GM23338 (cell line): Measurements from ENCODE around the gene CEACAM3. TPM values are rescaled to one million over a fixed set of nuclear protein-coding genes. Genes with fewer than 3 reads are reported as not detected.

Source experiments
- ATAC-seq: fragments of 200-7000 bp; cut with Tn5 transposase; 3 replicates; pipeline ENCODE4 v1.9.1; 2020
- DNase-seq: peaks from one replicate; pipeline ENCODE4 v3.0.0-alpha.2; 2015; ENCODE audit warnings: low spot score
- H2AFZ ChIP-seq: fragments of 200-600 bp; sonication (generic); 2 replicates; pipeline ENCODE4 v1.8.0; 2016; ENCODE audit warnings: antibody characterized with exemption, mild to moderate bottlenecking, moderate library complexity
- H3F3A ChIP-seq: fragments of 200-600 bp; sonication (generic); replicated peaks from 2 replicates; pipeline ENCODE4 v1.8.0; 2017; ENCODE audit warnings: antibody characterized with exemption, mixed run types, low read depth
- H3K27ac ChIP-seq: fragments of 200-600 bp; sonication (generic); 2 replicates; pipeline ENCODE4 v1.6.1; 2016; ENCODE audit warnings: low read depth
- H3K27me3 ChIP-seq: fragments of 200-600 bp; sonication (generic); 2 replicates; pipeline ENCODE4 v1.8.0; 2016; ENCODE audit warnings: mild to moderate bottlenecking, mixed run types, moderate library complexity; ENCODE audit not compliant: insufficient read depth
- H3K36me3 ChIP-seq: fragments of 200-600 bp; sonication (generic); 2 replicates; pipeline ENCODE4 v1.8.0; 2016; ENCODE audit warnings: mild to moderate bottlenecking; ENCODE audit not compliant: insufficient read depth
- H3K4me1 ChIP-seq: fragments of 200-600 bp; sonication (generic); 2 replicates; pipeline ENCODE4 v1.8.0; 2016; ENCODE audit warnings: mild to moderate bottlenecking, moderate library complexity; ENCODE audit not compliant: insufficient read depth
- H3K4me2 ChIP-seq: fragments of 200-600 bp; sonication (generic); 2 replicates; pipeline ENCODE4 v1.7.1; 2017; ENCODE audit warnings: mixed run types
- H3K4me3 ChIP-seq: fragments of 200-600 bp; sonication (generic); 2 replicates; pipeline ENCODE4 v1.6.1; 2016; ENCODE audit warnings: mixed run types
- H3K79me2 ChIP-seq: fragments of 200-600 bp; sonication (generic); replicated peaks from 2 replicates; pipeline ENCODE4 v1.8.0; 2017; ENCODE audit warnings: mild to moderate bottlenecking; ENCODE audit not compliant: insufficient read depth
- H3K9me2 ChIP-seq: fragments of 200-600 bp; sonication (generic); 2 replicates; pipeline ENCODE4 v1.8.0; 2017; ENCODE audit not compliant: insufficient read depth
- H4K20me1 ChIP-seq: fragments of 200-600 bp; sonication (generic); replicated peaks from 2 replicates; pipeline ENCODE4 v1.8.0; 2017; ENCODE audit warnings: mild to moderate bottlenecking; ENCODE audit not compliant: insufficient read depth
- H3K27ac Mint-ChIP-seq: 2 replicates; pipeline ENCODE4 v1.8.0; 2020; ENCODE audit warnings: inconsistent platforms, mild to moderate bottlenecking, moderate library complexity, mixed read lengths
- H3K27me3 Mint-ChIP-seq: 3 replicates; pipeline ENCODE4 v1.8.0; 2022; ENCODE audit warnings: low read depth, mild to moderate bottlenecking, moderate library complexity, mixed read lengths, inconsistent platforms; ENCODE audit not compliant: insufficient read depth, poor library complexity
- H3K36me3 Mint-ChIP-seq: 3 replicates; pipeline ENCODE4 v1.8.0; 2021; ENCODE audit warnings: low read depth, mild to moderate bottlenecking, inconsistent platforms, moderate library complexity, mixed read lengths
- H3K4me1 Mint-ChIP-seq: 3 replicates; pipeline ENCODE4 v1.8.0; 2020; ENCODE audit warnings: mild to moderate bottlenecking, inconsistent platforms, mixed read lengths
- H3K4me3 Mint-ChIP-seq: 3 replicates; pipeline ENCODE4 v1.8.0; 2021; ENCODE audit warnings: moderate library complexity, mild to moderate bottlenecking, inconsistent platforms, mixed read lengths
- H3K9me3 Mint-ChIP-seq: 3 replicates; pipeline ENCODE4 v1.8.0; 2020; ENCODE audit warnings: moderate library complexity, mild to moderate bottlenecking, inconsistent platforms, mixed read lengths
- CREB1 ChIP-seq: fragments of 250-450 bp; sonication (Bioruptor Pico); IDR thresholded peaks from 2 replicates; pipeline ENCODE4 v1.5.0; 2020; ENCODE audit warnings: low read depth, mild to moderate bottlenecking, moderate library complexity
- EZH2 ChIP-seq: fragments of 200-600 bp; sonication (generic); IDR thresholded peaks from one replicate; pipeline ENCODE4 v1.8.0; 2017; ENCODE audit warnings: antibody characterized with exemption, mild to moderate bottlenecking, low read depth; ENCODE audit not compliant: unreplicated experiment
- EZH2phosphoT487 ChIP-seq: fragments of 200-600 bp; sonication (generic); IDR thresholded peaks from one replicate; pipeline ENCODE4 v1.8.1; 2018; ENCODE audit warnings: antibody characterized with exemption; ENCODE audit not compliant: unreplicated experiment
- JUNB ChIP-seq: IDR thresholded peaks from one replicate; pipeline ENCODE4 v1.6.1; 2016; ENCODE audit warnings: antibody characterized with exemption; ENCODE audit not compliant: unreplicated experiment
- NANOG ChIP-seq: IDR thresholded peaks from 2 replicates; pipeline ENCODE4 v1.6.1; 2016; ENCODE audit warnings: antibody characterized with exemption, borderline replicate concordance
- POLR2AphosphoS5 ChIP-seq: IDR thresholded peaks from 2 replicates; pipeline ENCODE4 v1.6.1; 2016; ENCODE audit warnings: antibody characterized with exemption, low read depth
- STAT1 ChIP-seq: IDR thresholded peaks from one replicate; pipeline ENCODE4 v1.6.1; 2016; ENCODE audit warnings: antibody characterized with exemption; ENCODE audit not compliant: unreplicated experiment
- ZNF114 ChIP-seq: fragments of 250-450 bp; sonication (Bioruptor Pico); IDR thresholded peaks from 2 replicates; pipeline ENCODE4 v1.5.0; 2020; ENCODE audit warnings: mild to moderate bottlenecking, moderate library complexity
- ZNF331 ChIP-seq: fragments of 250-450 bp; sonication (Bioruptor Pico); IDR thresholded peaks from 2 replicates; pipeline ENCODE4 v1.5.0; 2020; ENCODE audit warnings: low read depth, mild to moderate bottlenecking, moderate library complexity
- polyA plus RNA-seq: library from polyadenylated mRNA; unstranded; fragments of >200 nt; fragmentation: Nextera tagmentation; extraction: Ambion mirVana; gene quantifications from 2 replicates; pipeline ENCODE4 v1.2.1, GENCODE V29; 2016
- total RNA-seq: library from RNA; depleted of rRNA; stranded (reverse); fragments of >200 nt; shearing (Covaris generic); gene quantifications from 2 replicates; pipeline ENCODE4 v1.2.3, GENCODE V29; 2014
- TF ChIP-seq, protein P1 (sequence below): IDR thresholded peaks from one replicate; pipeline ENCODE4 v1.6.1; 2018; ENCODE audit warnings: antibody characterized with exemption; ENCODE audit not compliant: unreplicated experiment
- TF ChIP-seq, protein P2 (sequence below), 2 experiments: fragments of 200-600 bp in 1 of 2; sonication (generic) in 1 of 2; conservative IDR thresholded peaks; 2 replicates each; pipeline versions ENCODE4 v1.5.1 to v1.6.1; 2016 to 2017; ENCODE audit warnings: antibody characterized with exemption in 2 of 2, low read depth in 2 of 2, mild to moderate bottlenecking in 2 of 2, moderate library complexity in 1 of 2
- TF ChIP-seq, protein P3 (sequence below): IDR thresholded peaks from 2 replicates; pipeline ENCODE4 v1.6.1; 2016; ENCODE audit warnings: antibody characterized with exemption
- TF ChIP-seq, protein P4 (sequence below): fragments of 250-450 bp; sonication (Bioruptor Pico); IDR thresholded peaks from 2 replicates; pipeline ENCODE4 v1.5.0; 2020; ENCODE audit warnings: mild to moderate bottlenecking, moderate library complexity

CEACAM3 gene
- total and polyA plus RNA-seq, 2 experiments from 2014 or later, result not detected

DNA sequence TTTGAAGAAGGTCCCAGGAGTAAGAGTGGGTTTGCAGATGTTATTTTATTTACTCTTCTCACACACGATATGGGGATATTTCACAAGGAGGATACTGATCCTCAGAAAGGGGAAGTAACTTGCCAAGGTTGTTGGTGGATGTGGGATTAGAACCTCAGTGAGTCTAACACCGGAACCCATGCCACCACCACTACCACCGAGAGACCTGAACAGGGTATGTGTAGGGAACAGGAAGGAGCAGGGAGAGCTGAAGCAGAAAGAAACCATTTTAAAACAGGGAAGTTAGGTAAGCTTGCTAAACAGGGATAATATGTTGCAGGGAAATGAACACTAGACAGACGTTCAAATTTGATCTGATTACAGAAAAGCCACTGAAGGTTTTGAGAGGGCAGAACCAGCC, 11.6 kb upstream of the CEACAM3 start:
- H3K4me1 Mint-ChIP-seq, result peaks cover 12% of the 10 kb centered on the region
- H3K79me2 ChIP-seq, result no peaks in the 10 kb centered on the region
- H3K9me3 Mint-ChIP-seq, result no peaks in the 10 kb centered on the region
- no peaks in the 10 kb centered on the region for H3K4me1 ChIP-seq
- H3K27ac ChIP-seq, result no peak overlapping the region
- TF ChIP-seq NANOG, result no peak
- TF ChIP-seq JUNB, result no peak
- TF ChIP-seq, protein P1, sequence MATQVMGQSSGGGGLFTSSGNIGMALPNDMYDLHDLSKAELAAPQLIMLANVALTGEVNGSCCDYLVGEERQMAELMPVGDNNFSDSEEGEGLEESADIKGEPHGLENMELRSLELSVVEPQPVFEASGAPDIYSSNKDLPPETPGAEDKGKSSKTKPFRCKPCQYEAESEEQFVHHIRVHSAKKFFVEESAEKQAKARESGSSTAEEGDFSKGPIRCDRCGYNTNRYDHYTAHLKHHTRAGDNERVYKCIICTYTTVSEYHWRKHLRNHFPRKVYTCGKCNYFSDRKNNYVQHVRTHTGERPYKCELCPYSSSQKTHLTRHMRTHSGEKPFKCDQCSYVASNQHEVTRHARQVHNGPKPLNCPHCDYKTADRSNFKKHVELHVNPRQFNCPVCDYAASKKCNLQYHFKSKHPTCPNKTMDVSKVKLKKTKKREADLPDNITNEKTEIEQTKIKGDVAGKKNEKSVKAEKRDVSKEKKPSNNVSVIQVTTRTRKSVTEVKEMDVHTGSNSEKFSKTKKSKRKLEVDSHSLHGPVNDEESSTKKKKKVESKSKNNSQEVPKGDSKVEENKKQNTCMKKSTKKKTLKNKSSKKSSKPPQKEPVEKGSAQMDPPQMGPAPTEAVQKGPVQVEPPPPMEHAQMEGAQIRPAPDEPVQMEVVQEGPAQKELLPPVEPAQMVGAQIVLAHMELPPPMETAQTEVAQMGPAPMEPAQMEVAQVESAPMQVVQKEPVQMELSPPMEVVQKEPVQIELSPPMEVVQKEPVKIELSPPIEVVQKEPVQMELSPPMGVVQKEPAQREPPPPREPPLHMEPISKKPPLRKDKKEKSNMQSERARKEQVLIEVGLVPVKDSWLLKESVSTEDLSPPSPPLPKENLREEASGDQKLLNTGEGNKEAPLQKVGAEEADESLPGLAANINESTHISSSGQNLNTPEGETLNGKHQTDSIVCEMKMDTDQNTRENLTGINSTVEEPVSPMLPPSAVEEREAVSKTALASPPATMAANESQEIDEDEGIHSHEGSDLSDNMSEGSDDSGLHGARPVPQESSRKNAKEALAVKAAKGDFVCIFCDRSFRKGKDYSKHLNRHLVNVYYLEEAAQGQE, result no peak
- no peak for TF ChIP-seq ZNF114
- TF ChIP-seq CREB1 (CRISPR knock-in tag), result no peak
- no peak for TF ChIP-seq STAT1
- TF ChIP-seq, protein P2, sequence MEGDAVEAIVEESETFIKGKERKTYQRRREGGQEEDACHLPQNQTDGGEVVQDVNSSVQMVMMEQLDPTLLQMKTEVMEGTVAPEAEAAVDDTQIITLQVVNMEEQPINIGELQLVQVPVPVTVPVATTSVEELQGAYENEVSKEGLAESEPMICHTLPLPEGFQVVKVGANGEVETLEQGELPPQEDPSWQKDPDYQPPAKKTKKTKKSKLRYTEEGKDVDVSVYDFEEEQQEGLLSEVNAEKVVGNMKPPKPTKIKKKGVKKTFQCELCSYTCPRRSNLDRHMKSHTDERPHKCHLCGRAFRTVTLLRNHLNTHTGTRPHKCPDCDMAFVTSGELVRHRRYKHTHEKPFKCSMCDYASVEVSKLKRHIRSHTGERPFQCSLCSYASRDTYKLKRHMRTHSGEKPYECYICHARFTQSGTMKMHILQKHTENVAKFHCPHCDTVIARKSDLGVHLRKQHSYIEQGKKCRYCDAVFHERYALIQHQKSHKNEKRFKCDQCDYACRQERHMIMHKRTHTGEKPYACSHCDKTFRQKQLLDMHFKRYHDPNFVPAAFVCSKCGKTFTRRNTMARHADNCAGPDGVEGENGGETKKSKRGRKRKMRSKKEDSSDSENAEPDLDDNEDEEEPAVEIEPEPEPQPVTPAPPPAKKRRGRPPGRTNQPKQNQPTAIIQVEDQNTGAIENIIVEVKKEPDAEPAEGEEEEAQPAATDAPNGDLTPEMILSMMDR (conservative IDR thresholded peaks at IDR 0.05; ENCODE audit: low read depth in 2 of 2), result no peak
- TF ChIP-seq EZH2phosphoT487, result no peak
- no peak for TF ChIP-seq EZH2
- TF ChIP-seq, protein P3, sequence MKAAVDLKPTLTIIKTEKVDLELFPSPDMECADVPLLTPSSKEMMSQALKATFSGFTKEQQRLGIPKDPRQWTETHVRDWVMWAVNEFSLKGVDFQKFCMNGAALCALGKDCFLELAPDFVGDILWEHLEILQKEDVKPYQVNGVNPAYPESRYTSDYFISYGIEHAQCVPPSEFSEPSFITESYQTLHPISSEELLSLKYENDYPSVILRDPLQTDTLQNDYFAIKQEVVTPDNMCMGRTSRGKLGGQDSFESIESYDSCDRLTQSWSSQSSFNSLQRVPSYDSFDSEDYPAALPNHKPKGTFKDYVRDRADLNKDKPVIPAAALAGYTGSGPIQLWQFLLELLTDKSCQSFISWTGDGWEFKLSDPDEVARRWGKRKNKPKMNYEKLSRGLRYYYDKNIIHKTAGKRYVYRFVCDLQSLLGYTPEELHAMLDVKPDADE, result no peak
- TF ChIP-seq, protein P4, sequence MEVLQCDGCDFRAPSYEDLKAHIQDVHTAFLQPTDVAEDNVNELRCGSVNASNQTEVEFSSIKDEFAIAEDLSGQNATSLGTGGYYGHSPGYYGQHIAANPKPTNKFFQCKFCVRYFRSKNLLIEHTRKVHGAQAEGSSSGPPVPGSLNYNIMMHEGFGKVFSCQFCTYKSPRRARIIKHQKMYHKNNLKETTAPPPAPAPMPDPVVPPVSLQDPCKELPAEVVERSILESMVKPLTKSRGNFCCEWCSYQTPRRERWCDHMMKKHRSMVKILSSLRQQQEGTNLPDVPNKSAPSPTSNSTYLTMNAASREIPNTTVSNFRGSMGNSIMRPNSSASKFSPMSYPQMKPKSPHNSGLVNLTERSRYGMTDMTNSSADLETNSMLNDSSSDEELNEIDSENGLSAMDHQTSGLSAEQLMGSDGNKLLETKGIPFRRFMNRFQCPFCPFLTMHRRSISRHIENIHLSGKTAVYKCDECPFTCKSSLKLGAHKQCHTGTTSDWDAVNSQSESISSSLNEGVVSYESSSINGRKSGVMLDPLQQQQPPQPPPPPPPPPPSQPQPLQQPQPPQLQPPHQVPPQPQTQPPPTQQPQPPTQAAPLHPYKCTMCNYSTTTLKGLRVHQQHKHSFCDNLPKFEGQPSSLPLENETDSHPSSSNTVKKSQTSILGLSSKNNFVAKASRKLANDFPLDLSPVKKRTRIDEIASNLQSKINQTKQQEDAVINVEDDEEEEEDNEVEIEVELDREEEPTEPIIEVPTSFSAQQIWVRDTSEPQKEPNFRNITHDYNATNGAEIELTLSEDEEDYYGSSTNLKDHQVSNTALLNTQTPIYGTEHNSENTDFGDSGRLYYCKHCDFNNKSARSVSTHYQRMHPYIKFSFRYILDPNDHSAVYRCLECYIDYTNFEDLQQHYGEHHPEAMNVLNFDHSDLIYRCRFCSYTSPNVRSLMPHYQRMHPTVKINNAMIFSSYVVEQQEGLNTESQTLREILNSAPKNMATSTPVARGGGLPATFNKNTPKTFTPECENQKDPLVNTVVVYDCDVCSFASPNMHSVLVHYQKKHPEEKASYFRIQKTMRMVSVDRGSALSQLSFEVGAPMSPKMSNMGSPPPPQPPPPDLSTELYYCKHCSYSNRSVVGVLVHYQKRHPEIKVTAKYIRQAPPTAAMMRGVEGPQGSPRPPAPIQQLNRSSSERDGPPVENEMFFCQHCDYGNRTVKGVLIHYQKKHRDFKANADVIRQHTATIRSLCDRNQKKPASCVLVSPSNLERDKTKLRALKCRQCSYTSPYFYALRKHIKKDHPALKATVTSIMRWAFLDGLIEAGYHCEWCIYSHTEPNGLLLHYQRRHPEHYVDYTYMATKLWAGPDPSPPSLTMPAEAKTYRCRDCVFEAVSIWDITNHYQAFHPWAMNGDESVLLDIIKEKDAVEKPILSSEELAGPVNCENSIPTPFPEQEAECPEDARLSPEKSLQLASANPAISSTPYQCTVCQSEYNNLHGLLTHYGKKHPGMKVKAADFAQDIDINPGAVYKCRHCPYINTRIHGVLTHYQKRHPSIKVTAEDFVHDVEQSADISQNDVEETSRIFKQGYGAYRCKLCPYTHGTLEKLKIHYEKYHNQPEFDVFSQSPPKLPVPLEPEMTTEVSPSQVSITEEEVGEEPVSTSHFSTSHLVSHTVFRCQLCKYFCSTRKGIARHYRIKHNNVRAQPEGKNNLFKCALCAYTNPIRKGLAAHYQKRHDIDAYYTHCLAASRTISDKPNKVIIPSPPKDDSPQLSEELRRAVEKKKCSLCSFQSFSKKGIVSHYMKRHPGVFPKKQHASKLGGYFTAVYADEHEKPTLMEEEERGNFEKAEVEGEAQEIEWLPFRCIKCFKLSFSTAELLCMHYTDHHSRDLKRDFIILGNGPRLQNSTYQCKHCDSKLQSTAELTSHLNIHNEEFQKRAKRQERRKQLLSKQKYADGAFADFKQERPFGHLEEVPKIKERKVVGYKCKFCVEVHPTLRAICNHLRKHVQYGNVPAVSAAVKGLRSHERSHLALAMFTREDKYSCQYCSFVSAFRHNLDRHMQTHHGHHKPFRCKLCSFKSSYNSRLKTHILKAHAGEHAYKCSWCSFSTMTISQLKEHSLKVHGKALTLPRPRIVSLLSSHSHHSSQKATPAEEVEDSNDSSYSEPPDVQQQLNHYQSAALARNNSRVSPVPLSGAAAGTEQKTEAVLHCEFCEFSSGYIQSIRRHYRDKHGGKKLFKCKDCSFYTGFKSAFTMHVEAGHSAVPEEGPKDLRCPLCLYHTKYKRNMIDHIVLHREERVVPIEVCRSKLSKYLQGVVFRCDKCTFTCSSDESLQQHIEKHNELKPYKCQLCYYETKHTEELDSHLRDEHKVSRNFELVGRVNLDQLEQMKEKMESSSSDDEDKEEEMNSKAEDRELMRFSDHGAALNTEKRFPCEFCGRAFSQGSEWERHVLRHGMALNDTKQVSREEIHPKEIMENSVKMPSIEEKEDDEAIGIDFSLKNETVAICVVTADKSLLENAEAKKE, result no peak
- no peak for TF ChIP-seq POLR2AphosphoS5
- TF ChIP-seq ZNF331 (CRISPR knock-in tag), result no peak
- no peak for DNase-seq
- no peak for ATAC-seq
- no peaks in the 10 kb centered on the region for H3K36me3 Mint-ChIP-seq
- H3K36me3 ChIP-seq, result no peaks in the 10 kb centered on the region
- peaks cover 18% of the 10 kb centered on the region for H3K27me3 Mint-ChIP-seq
- H3K9me2 ChIP-seq, result no peaks in the 10 kb centered on the region
- H4K20me1 ChIP-seq, result no peaks in the 10 kb centered on the region
- H3F3A ChIP-seq, result no peaks in the 10 kb centered on the region
- no peak overlapping the region for H3K4me3 Mint-ChIP-seq
- peaks cover 18% of the 10 kb centered on the region; the same call in 1 of the 2 replicates for H3K27me3 ChIP-seq
- no peak overlapping the region for H3K27ac Mint-ChIP-seq
- H2AFZ ChIP-seq, result peak overlapping the region; percentile 0; the same call in 1 of the 2 replicates
- H3K4me3 ChIP-seq, result no peak overlapping the region
- H3K4me2 ChIP-seq, result no peak overlapping the region
